ENCODE data around the gene FAM171A1.

DNA sequence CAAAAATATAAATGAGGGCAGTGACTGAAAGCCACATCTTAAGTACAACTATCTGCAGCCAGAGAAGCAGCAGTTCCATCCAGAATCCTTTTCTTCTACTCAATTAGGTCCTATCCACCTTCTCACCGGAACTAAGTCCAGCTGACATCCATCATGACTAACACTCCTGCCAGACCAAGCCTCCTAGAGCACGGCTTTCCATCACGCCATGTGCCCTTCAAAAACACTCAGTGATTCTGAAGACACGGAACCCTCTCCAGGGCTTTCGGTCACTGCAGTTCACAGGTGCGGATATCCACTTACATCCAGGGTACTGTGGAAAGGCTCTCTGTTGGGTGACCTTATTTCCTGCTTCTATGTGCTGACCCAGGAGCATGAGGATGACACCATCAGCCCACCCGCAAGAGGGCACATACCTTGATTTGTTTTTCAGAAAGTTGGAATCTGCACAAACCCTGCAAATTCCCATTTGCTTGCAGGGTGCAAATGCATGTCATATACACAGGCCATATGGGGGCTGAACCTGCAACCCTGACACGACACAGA is 64.3 kb downstream of the FAM171A1 start:
- TF ChIP-seq, protein P1, sequence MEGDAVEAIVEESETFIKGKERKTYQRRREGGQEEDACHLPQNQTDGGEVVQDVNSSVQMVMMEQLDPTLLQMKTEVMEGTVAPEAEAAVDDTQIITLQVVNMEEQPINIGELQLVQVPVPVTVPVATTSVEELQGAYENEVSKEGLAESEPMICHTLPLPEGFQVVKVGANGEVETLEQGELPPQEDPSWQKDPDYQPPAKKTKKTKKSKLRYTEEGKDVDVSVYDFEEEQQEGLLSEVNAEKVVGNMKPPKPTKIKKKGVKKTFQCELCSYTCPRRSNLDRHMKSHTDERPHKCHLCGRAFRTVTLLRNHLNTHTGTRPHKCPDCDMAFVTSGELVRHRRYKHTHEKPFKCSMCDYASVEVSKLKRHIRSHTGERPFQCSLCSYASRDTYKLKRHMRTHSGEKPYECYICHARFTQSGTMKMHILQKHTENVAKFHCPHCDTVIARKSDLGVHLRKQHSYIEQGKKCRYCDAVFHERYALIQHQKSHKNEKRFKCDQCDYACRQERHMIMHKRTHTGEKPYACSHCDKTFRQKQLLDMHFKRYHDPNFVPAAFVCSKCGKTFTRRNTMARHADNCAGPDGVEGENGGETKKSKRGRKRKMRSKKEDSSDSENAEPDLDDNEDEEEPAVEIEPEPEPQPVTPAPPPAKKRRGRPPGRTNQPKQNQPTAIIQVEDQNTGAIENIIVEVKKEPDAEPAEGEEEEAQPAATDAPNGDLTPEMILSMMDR (conservative IDR thresholded peaks at IDR 0.05): no peak
- no peak for TF ChIP-seq ZFX (IDR thresholded peaks at IDR 0.05)

Data from C4-2B (cell line).